ENCODE data around the gene RICTOR.

- TF ChIP-seq CTCF (conservative IDR thresholded peaks at IDR 0.05; ENCODE audit: low read depth, low read length) (no peak), POLR2A (IDR thresholded peaks at IDR 0.05; ENCODE audit: low read depth, low read length) (no peak), MXI1 (IDR thresholded peaks at IDR 0.05; ENCODE audit: borderline replicate concordance, low read depth, low read length) (no peak), USF2 (IDR thresholded peaks at IDR 0.05; ENCODE audit: low read depth, low read length) (no peak), ELK1 (IDR thresholded peaks at IDR 0.05; ENCODE audit: borderline replicate concordance, low read depth, low read length) (no peak), RFX5 (IDR thresholded peaks at IDR 0.05; ENCODE audit: low read depth, low read length) (no peak), RAD21 (IDR thresholded peaks at IDR 0.05; ENCODE audit: low read length) (no peak), BHLHE40 (IDR thresholded peaks at IDR 0.05; ENCODE audit: low read depth, low read length) (no peak), RCOR1 (IDR thresholded peaks at IDR 0.05; ENCODE audit: insufficient replicate concordance, low read length) (no peak), SMC3 (IDR thresholded peaks at IDR 0.05; ENCODE audit: low read depth, low read length) (no peak)
These were observed 51.1 kb downstream of the RICTOR start for GRCh38 chr5:39023121-39023520.
